IgD-negative memory B cell (primary cell): ENCODE measurements around the gene GRM4. TPM values are rescaled to one million over a fixed set of nuclear protein-coding genes. Genes with fewer than 3 reads are reported as not detected.

Experiments
- H3K27ac Mint-ChIP-seq, 3 donors: one replicate each; pipeline ENCODE4 v1.8.0; 2020 to 2022; ENCODE audit warnings: mild to moderate bottlenecking in 3 of 3, mixed read lengths in 3 of 3, moderate library complexity in 1 of 3
- H3K27me3 Mint-ChIP-seq: one replicate; pipeline ENCODE4 v1.8.0; 2021; ENCODE audit warnings: mixed read lengths
- H3K36me3 Mint-ChIP-seq: one replicate; pipeline ENCODE4 v1.8.0; 2020; ENCODE audit warnings: mild to moderate bottlenecking, mixed read lengths
- H3K4me1 Mint-ChIP-seq, 3 donors: one replicate each; pipeline ENCODE4 v1.8.0; 2020 to 2022; ENCODE audit warnings: mixed read lengths in 3 of 3, mild to moderate bottlenecking in 1 of 3
- H3K4me3 Mint-ChIP-seq, 4 donors: one replicate each; pipeline ENCODE4 v1.8.0; 2020 to 2022; ENCODE audit warnings: mild to moderate bottlenecking in 4 of 4, mixed read lengths in 4 of 4, moderate library complexity in 3 of 4
- H3K9me3 Mint-ChIP-seq, 3 donors: one replicate each; pipeline ENCODE4 v1.8.0; 2020 to 2021; ENCODE audit warnings: mixed read lengths in 3 of 3, mild to moderate bottlenecking in 1 of 3
- polyA plus RNA-seq: library from polyadenylated mRNA; unstranded; fragments of 300-500 nt; fragmentation: Illumina TruSeq; gene quantifications from one replicate; pipeline ENCODE4 v1.2.3, GENCODE V29; 2021

The GRM4 gene
- polyA plus RNA-seq, 1 donor from 2014 or later: not detected

- no peak overlapping the region for H3K4me3 Mint-ChIP-seq
- no peaks in the 10 kb centered on the region for H3K36me3 Mint-ChIP-seq
- H3K27ac Mint-ChIP-seq: no peak overlapping the region
- H3K27me3 Mint-ChIP-seq: peaks cover 18% of the 10 kb centered on the region
- no peaks in the 10 kb centered on the region for H3K4me1 Mint-ChIP-seq
- H3K9me3 Mint-ChIP-seq: peaks cover 0 to 2% (median 0%) of the 10 kb centered on the region in 3 donors
Observed at GRCh38 chr6:33977606-33978411, 168.1 kb downstream of the GRM4 start.

- peaks cover 0 to 3% (median 2%) of the 10 kb centered on the region in 3 donors for H3K9me3 Mint-ChIP-seq
- no peak overlapping the region for H3K4me3 Mint-ChIP-seq
- no peaks in the 10 kb centered on the region for H3K4me1 Mint-ChIP-seq
- H3K36me3 Mint-ChIP-seq: no peaks in the 10 kb centered on the region
- H3K27me3 Mint-ChIP-seq: peaks cover 20% of the 10 kb centered on the region
- no peak overlapping the region for H3K27ac Mint-ChIP-seq
Observed at GRCh38 chr6:33976437-33977360, 169.2 kb downstream of the GRM4 start.

DNA sequence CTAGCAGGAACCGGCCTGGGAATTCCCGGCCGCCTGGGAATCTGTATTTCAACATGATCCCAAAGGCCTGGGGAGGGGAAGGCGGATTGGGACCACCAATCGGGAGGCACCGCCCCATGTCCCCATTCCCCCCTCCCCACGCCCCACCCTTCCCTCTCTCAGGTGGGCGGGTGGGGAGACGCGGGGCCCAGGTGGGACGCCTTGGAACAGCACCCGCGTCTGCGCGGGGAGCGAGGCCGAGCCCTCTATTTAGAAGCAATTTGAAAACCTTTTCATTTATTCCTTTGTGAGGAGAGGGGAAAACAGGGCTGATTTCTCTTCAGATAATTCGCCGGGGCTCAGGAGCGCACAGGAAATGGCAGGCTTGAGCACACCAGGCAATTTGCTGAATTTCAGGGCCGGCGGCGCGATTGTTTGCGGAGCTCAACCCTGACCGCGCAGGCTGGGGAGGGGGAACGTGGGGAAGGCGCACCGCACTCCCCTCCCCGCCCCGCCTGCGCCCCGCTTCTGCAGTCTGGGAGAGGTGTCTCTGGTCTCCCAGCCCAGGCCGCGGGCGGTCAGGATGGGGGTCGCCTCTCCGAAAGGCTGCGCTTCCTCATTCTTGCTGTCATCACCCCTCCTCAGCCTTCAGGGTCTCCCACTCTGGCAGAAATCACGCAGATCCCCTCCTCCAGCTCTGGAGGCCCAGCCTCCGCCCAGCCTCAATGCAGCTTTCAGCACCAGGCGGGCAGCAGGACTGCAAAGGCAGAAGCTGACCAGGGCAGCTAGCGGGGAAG is 170.0 kb downstream of the GRM4 start:
- Mint-ChIP-seq H3K27ac (peak overlapping the region in 1 of 3 donors; percentile 18), H3K27me3 (peaks cover 20% of the 10 kb centered on the region), H3K4me1 (no peaks in the 10 kb centered on the region), H3K9me3 (peaks cover 0 to 5% (median 3%) of the 10 kb centered on the region in 3 donors), H3K36me3 (no peaks in the 10 kb centered on the region), H3K4me3 (no peak overlapping the region)

DNA sequence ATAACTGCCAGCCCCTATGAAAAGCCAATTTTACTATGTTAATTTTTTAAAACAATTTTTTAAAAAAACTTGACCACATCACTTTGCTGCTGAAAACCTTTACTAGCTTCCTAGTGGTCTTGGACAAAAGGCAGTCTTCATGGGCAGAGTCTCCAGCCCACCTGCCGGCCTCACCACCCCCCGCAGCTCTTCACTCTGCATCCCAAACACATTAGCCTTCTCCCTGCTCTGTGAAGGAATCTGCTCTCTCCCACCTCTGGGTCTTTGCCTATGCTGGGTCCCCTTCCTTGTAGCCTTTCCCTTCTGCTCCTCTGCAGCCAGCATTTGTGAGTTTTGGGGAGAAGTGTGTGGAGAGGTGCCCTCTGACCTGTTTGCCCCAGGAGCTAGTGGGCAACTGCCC is 171.4 kb downstream of the GRM4 start:
- Mint-ChIP-seq H3K9me3 (peaks cover 0 to 8% (median 3%) of the 10 kb centered on the region in 3 donors), H3K27ac (no peak overlapping the region), H3K36me3 (peaks cover 2% of the 10 kb centered on the region), H3K4me1 (no peaks in the 10 kb centered on the region), H3K4me3 (no peak overlapping the region), H3K27me3 (peaks cover 24% of the 10 kb centered on the region)

GRCh38 chr6:33974030-33974429 is 171.9 kb downstream of the GRM4 start:
- Mint-ChIP-seq H3K9me3 (peaks cover 0 to 8% (median 3%) of the 10 kb centered on the region in 3 donors), H3K27ac (no peak overlapping the region), H3K36me3 (peaks cover 2% of the 10 kb centered on the region), H3K4me1 (no peaks in the 10 kb centered on the region), H3K27me3 (peaks cover 28% of the 10 kb centered on the region), H3K4me3 (no peak overlapping the region)

- Mint-ChIP-seq H3K36me3 (peaks cover 2% of the 10 kb centered on the region), H3K9me3 (peaks cover 0 to 9% (median 3%) of the 10 kb centered on the region in 3 donors), H3K4me3 (no peak overlapping the region), H3K27me3 (peaks cover 32% of the 10 kb centered on the region), H3K4me1 (no peaks in the 10 kb centered on the region), H3K27ac (no peak overlapping the region)
Observed at GRCh38 chr6:33971580-33971979, 174.3 kb downstream of the GRM4 start.

Other genes starting within 250 kb of the GRM4 start
- gene HMGA1, start 90.8 kb upstream of the GRM4 start, polyA plus RNA-seq: 68.3 TPM
- gene SMIM29, start 102.9 kb upstream of the GRM4 start, polyA plus RNA-seq: 66.2 TPM
- 11.2 TPM for gene NUDT3, start 246.6 kb upstream of the GRM4 start, polyA plus RNA-seq